Measurements from ENCODE around the gene CACNA2D2.

DNA sequence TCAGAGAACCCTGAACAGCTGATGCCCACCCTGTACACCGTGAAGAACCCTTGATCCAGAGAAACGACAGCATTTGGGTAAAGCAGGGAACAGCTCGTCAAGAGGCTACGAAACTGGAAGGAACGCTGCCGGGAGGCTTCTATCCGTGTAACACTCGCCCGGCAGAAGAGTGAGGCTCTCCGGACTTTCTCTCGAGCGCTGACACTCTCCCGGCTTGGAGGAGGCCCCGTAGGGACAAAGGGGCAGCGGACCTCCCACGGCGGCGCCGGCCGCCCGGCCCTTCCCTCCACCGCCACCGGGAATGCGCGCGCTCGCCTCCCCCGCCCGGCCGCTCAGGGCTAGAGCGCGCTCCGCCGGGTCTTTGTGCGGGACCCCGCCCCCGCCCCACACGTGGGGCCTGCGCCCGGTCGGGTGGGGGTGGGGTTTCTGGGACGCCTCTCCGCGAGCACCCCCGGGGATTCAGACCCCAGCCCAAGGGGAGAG is 182.5 kb downstream of the CACNA2D2 start:
- TF ChIP-seq EZH2 (conservative IDR thresholded peaks at IDR 0.05; ENCODE audit: low read depth, low read length) (no peak), CHD4 (IDR thresholded peaks at IDR 0.05; ENCODE audit: borderline replicate concordance, low read length) (no peak)
- TF ChIP-seq, protein P1, sequence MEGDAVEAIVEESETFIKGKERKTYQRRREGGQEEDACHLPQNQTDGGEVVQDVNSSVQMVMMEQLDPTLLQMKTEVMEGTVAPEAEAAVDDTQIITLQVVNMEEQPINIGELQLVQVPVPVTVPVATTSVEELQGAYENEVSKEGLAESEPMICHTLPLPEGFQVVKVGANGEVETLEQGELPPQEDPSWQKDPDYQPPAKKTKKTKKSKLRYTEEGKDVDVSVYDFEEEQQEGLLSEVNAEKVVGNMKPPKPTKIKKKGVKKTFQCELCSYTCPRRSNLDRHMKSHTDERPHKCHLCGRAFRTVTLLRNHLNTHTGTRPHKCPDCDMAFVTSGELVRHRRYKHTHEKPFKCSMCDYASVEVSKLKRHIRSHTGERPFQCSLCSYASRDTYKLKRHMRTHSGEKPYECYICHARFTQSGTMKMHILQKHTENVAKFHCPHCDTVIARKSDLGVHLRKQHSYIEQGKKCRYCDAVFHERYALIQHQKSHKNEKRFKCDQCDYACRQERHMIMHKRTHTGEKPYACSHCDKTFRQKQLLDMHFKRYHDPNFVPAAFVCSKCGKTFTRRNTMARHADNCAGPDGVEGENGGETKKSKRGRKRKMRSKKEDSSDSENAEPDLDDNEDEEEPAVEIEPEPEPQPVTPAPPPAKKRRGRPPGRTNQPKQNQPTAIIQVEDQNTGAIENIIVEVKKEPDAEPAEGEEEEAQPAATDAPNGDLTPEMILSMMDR (CRISPR knock-in tag; IDR thresholded peaks at IDR 0.05) = no peak

All from HepG2 (cell line).